ENCODE measurements around the gene FZD4. TPM values are rescaled to one million over a fixed set of nuclear protein-coding genes. Genes with fewer than 3 reads are reported as not detected.
"Not testable (repeated sequence)": the region's sequence is repeated elsewhere in the genome, so short reads cannot be mapped to it uniquely, and the experiment has no call there.

FZD4 gene
- total RNA-seq, 2 donors from 2014 or later: 34.3 to 38.3 TPM

- intact Hi-C loops (cut with DNase I): no loop called here
- WGBS: 84% methylated on average over 6 of the region's 6 CpGs
- DNase-seq (ENCODE audit: low spot score): no peak
- no peaks in the 10 kb centered on the region for H3K4me1 ChIP-seq (replicated peaks)
- H3K36me3 ChIP-seq: no peaks in the 10 kb centered on the region
- H3K27me3 ChIP-seq (replicated peaks; ENCODE audit: insufficient read depth): no peaks in the 10 kb centered on the region
- H3K4me3 ChIP-seq: no peak overlapping the region
- TF ChIP-seq POLR2A (IDR thresholded peaks at IDR 0.05) (no peak), POLR2AphosphoS5 (IDR thresholded peaks at IDR 0.05) (no peak)
- no peaks in the 10 kb centered on the region for H3K9me3 ChIP-seq
- no peak overlapping the region for H3K27ac ChIP-seq
Observed at GRCh38 chr11:86977441-86978050, 22.4 kb upstream of the FZD4 start.

GRCh38 chr11:86972734-86973133 is 17.5 kb upstream of the FZD4 start:
- WGBS: 86% methylated on average over 1 of the region's 1 CpG
- Histone ChIP-seq H3K9me3 (no peaks in the 10 kb centered on the region), H3K27me3 (replicated peaks; ENCODE audit: insufficient read depth) (no peaks in the 10 kb centered on the region), H3K36me3 (no peaks in the 10 kb centered on the region), H3K4me1 (replicated peaks) (no peaks in the 10 kb centered on the region), H3K4me3 (no peak overlapping the region), H3K27ac (no peak overlapping the region)
- no peak for DNase-seq (ENCODE audit: low spot score)
- TF ChIP-seq CTCF (IDR thresholded peaks at IDR 0.05) (no peak), POLR2AphosphoS5 (IDR thresholded peaks at IDR 0.05) (no peak), POLR2A (IDR thresholded peaks at IDR 0.05) (no peak)
- intact Hi-C loops (cut with DNase I): no loop called here

GRCh38 chr11:86969258-86969657 is 14.1 kb upstream of the FZD4 start:
- 91% methylated on average over 1 of the region's 1 CpG for WGBS
- TF ChIP-seq POLR2A (IDR thresholded peaks at IDR 0.05) (no peak), POLR2AphosphoS5 (IDR thresholded peaks at IDR 0.05) (no peak), CTCF (IDR thresholded peaks at IDR 0.05) (no peak)

GRCh38 chr11:86967601-86968000 is 12.4 kb upstream of the FZD4 start:
- H3K27me3 ChIP-seq (replicated peaks; ENCODE audit: insufficient read depth); H3K4me1 ChIP-seq (replicated peaks); H3K4me3 ChIP-seq; H3K36me3 ChIP-seq; intact Hi-C loops (cut with DNase I); H3K9me3 ChIP-seq; H3K27ac ChIP-seq; DNase-seq (ENCODE audit: low spot score): not testable (repeated sequence)
- WGBS: 86% methylated on average over 7 of the region's 7 CpGs

More at GRCh38 chr11:86969258-86969657, 14.1 kb upstream of the FZD4 start:
- Histone ChIP-seq H3K4me1 (replicated peaks) (no peaks in the 10 kb centered on the region), H3K4me3 (no peak overlapping the region), H3K27me3 (replicated peaks; ENCODE audit: insufficient read depth) (no peaks in the 10 kb centered on the region), H3K36me3 (no peaks in the 10 kb centered on the region), H3K27ac (no peak overlapping the region), H3K9me3 (no peaks in the 10 kb centered on the region)
- no peak for DNase-seq (ENCODE audit: low spot score)
- intact Hi-C loops (cut with DNase I): no loop called here

- intact Hi-C loops (cut with DNase I): loop anchor here (2.0 to 5.0 kb wide), 2 partner anchors 81 to 334 kb away; no protein-coding TSS in a partner anchor
- H3K4me3 ChIP-seq: no peak overlapping the region
- H3K36me3 ChIP-seq: no peaks in the 10 kb centered on the region
- DNase-seq (ENCODE audit: low spot score): no peak
- H3K27ac ChIP-seq: no peak overlapping the region
- WGBS: 71% methylated on average over 4 of the region's 4 CpGs
- no peaks in the 10 kb centered on the region for H3K9me3 ChIP-seq
- no peaks in the 10 kb centered on the region for H3K4me1 ChIP-seq (replicated peaks)
- no peak for TF ChIP-seq POLR2A (IDR thresholded peaks at IDR 0.05)
- no peak for TF ChIP-seq POLR2AphosphoS5 (IDR thresholded peaks at IDR 0.05)
- no peak for TF ChIP-seq CTCF (IDR thresholded peaks at IDR 0.05)
- H3K27me3 ChIP-seq (replicated peaks; ENCODE audit: insufficient read depth): no peaks in the 10 kb centered on the region
Observed at GRCh38 chr11:86957976-86958646, 2.9 kb upstream of the FZD4 start.

- no peaks in the 10 kb centered on the region for H3K4me1 ChIP-seq (replicated peaks)
- no peaks in the 10 kb centered on the region for H3K36me3 ChIP-seq
- H3K4me3 ChIP-seq: peak overlapping the region in 1 of 2 donors; percentile 85
- no peak for DNase-seq (ENCODE audit: low spot score)
- peak overlapping the region in 1 of 2 donors; percentile 87 for H3K27ac ChIP-seq
- H3K9me3 ChIP-seq: no peaks in the 10 kb centered on the region
- intact Hi-C loops (cut with DNase I): loop anchor here (2.0 to 5.0 kb wide), 2 partner anchors 82 to 335 kb away; no protein-coding TSS in a partner anchor
- WGBS: 38% methylated on average over 2 of the region's 2 CpGs
- TF ChIP-seq POLR2AphosphoS5 (IDR thresholded peaks at IDR 0.05) (no peak), POLR2A (IDR thresholded peaks at IDR 0.05) (no peak), CTCF (IDR thresholded peaks at IDR 0.05) (no peak)
- H3K27me3 ChIP-seq (replicated peaks; ENCODE audit: insufficient read depth): no peaks in the 10 kb centered on the region
Observed at GRCh38 chr11:86956905-86957195, 1.7 kb upstream of the FZD4 start.

Measured in prostate gland (tissue), 2 donors.